ENCODE data around the gene SUN5.
"Not testable (repeated sequence)": the region's sequence is repeated elsewhere in the genome, so short reads cannot be mapped to it uniquely, and the experiment has no call there.

SUN5 gene

GRCh38 chr20:32975121-32975520, 29.1 kb downstream of the SUN5 start:
- not testable (repeated sequence) for H4K12ac ChIP-seq (ENCODE audit: low read depth, low read length); H3K79me2 ChIP-seq (ENCODE audit: control insufficient read depth, insufficient read depth, low read length, poor library complexity); DNase-seq; H3K14ac ChIP-seq (ENCODE audit: low read length); H4K8ac ChIP-seq (ENCODE audit: low read depth, low read length); H3K4ac ChIP-seq (ENCODE audit: low read depth, low read length); H3K27ac ChIP-seq (ENCODE audit: low read depth, low read length); H3K9me3 ChIP-seq (ENCODE audit: insufficient read depth, low read depth, low read length); H2BK120ac ChIP-seq (ENCODE audit: insufficient read depth, low read length, poor library complexity); H3K23ac ChIP-seq (ENCODE audit: low read length); H3K18ac ChIP-seq (ENCODE audit: low read length); H3K9ac ChIP-seq (ENCODE audit: low read length); H2BK12ac ChIP-seq (ENCODE audit: low read length); H2AFZ ChIP-seq (ENCODE audit: insufficient read depth, low read length, poor library complexity); H2AK5ac ChIP-seq (ENCODE audit: low read length); H3K4me3 ChIP-seq (ENCODE audit: low read depth, low read length); H3K36me3 ChIP-seq (ENCODE audit: control insufficient read depth in 1 of 2, insufficient read depth in 2 of 2, low read length in 2 of 2); H3K27me3 ChIP-seq (ENCODE audit: insufficient read depth, low read length); H3K4me2 ChIP-seq (ENCODE audit: low read length); H3K79me1 ChIP-seq (ENCODE audit: low read length); H2BK5ac ChIP-seq (ENCODE audit: low read depth, low read length, poor library complexity); H4K91ac ChIP-seq (ENCODE audit: low read depth, low read length)
- H3K4me1 ChIP-seq (ENCODE audit: control insufficient read depth in 1 of 2, insufficient read depth in 2 of 2, low read length in 2 of 2) = peaks cover 3 to 14% of the 10 kb centered on the region in 2 experiments
- no CpG with 5 or more reads among the region's 4 CpGs for WGBS (ENCODE audit: extremely low coverage, insufficient coverage, insufficient read length)

GRCh38 chr20:32974204-32975064, 29.8 kb downstream of the SUN5 start:
- H3K4me2 ChIP-seq (ENCODE audit: low read length); H2AK5ac ChIP-seq (ENCODE audit: low read length); H3K14ac ChIP-seq (ENCODE audit: low read length); H3K4ac ChIP-seq (ENCODE audit: low read depth, low read length); H2BK12ac ChIP-seq (ENCODE audit: low read length); H3K79me1 ChIP-seq (ENCODE audit: low read length); H3K79me2 ChIP-seq (ENCODE audit: control insufficient read depth, insufficient read depth, low read length, poor library complexity); H2BK5ac ChIP-seq (ENCODE audit: low read depth, low read length, poor library complexity); H3K27me3 ChIP-seq (ENCODE audit: insufficient read depth, low read length); DNase-seq; H3K36me3 ChIP-seq (ENCODE audit: control insufficient read depth in 1 of 2, insufficient read depth in 2 of 2, low read length in 2 of 2); H3K9me3 ChIP-seq (ENCODE audit: insufficient read depth, low read depth, low read length); H4K12ac ChIP-seq (ENCODE audit: low read depth, low read length); H3K9ac ChIP-seq (ENCODE audit: low read length); H2AFZ ChIP-seq (ENCODE audit: insufficient read depth, low read length, poor library complexity); H2BK120ac ChIP-seq (ENCODE audit: insufficient read depth, low read length, poor library complexity); H3K27ac ChIP-seq (ENCODE audit: low read depth, low read length); H4K8ac ChIP-seq (ENCODE audit: low read depth, low read length); H3K18ac ChIP-seq (ENCODE audit: low read length); H4K91ac ChIP-seq (ENCODE audit: low read depth, low read length); H3K4me3 ChIP-seq (ENCODE audit: low read depth, low read length): not testable (repeated sequence)
- no CpG with 5 or more reads among the region's 9 CpGs for WGBS (ENCODE audit: extremely low coverage, insufficient coverage, insufficient read length)
- peaks cover 3 to 14% of the 10 kb centered on the region in 2 experiments for H3K4me1 ChIP-seq (ENCODE audit: control insufficient read depth in 1 of 2, insufficient read depth in 2 of 2, low read length in 2 of 2)
- H3K23ac ChIP-seq (ENCODE audit: low read length) = peak overlapping the region; percentile 31

- H3K23ac ChIP-seq (ENCODE audit: low read length) = no peak overlapping the region
- WGBS (ENCODE audit: extremely low coverage, insufficient coverage, insufficient read length) = no CpG with 5 or more reads among the region's 10 CpGs
- no peak overlapping the region for H4K12ac ChIP-seq (ENCODE audit: low read depth, low read length)
Observed at GRCh38 chr20:32973077-32973717, 31.0 kb downstream of the SUN5 start.

GRCh38 chr20:32972181-32973076, 31.8 kb downstream of the SUN5 start:
- H3K4me3 ChIP-seq (ENCODE audit: low read depth, low read length) = peak overlapping the region; percentile 55
- no peak overlapping the region for H4K12ac ChIP-seq (ENCODE audit: low read depth, low read length)
- H3K18ac ChIP-seq (ENCODE audit: low read length) = no peak overlapping the region
- peaks cover 4% of the 10 kb centered on the region for H3K9me3 ChIP-seq (ENCODE audit: insufficient read depth, low read depth, low read length)
- H3K4me2 ChIP-seq (ENCODE audit: low read length) = no peak overlapping the region
- no peak overlapping the region for H2BK120ac ChIP-seq (ENCODE audit: insufficient read depth, low read length, poor library complexity)
- no peak overlapping the region for H2BK12ac ChIP-seq (ENCODE audit: low read length)
- no peak overlapping the region for H3K14ac ChIP-seq (ENCODE audit: low read length)
- no peak overlapping the region for H2AFZ ChIP-seq (ENCODE audit: insufficient read depth, low read length, poor library complexity)
- WGBS (ENCODE audit: extremely low coverage, insufficient coverage, insufficient read length) = no CpG with 5 or more reads among the region's 13 CpGs
- H3K9ac ChIP-seq (ENCODE audit: low read length) = no peak overlapping the region
- H4K8ac ChIP-seq (ENCODE audit: low read depth, low read length) = no peak overlapping the region
- DNase-seq = peak in 1 of 2 donors; percentile 18
- no peak overlapping the region for H2AK5ac ChIP-seq (ENCODE audit: low read length)
- H3K27me3 ChIP-seq (ENCODE audit: insufficient read depth, low read length) = no peaks in the 10 kb centered on the region
- H2BK5ac ChIP-seq (ENCODE audit: low read depth, low read length, poor library complexity) = no peak overlapping the region
- H3K4me1 ChIP-seq (ENCODE audit: control insufficient read depth in 1 of 2, insufficient read depth in 2 of 2, low read length in 2 of 2) = peaks cover 3 to 11% of the 10 kb centered on the region in 2 experiments
- H3K4ac ChIP-seq (ENCODE audit: low read depth, low read length) = no peak overlapping the region
- no peak overlapping the region for H3K23ac ChIP-seq (ENCODE audit: low read length)
- H3K36me3 ChIP-seq (ENCODE audit: control insufficient read depth in 1 of 2, insufficient read depth in 2 of 2, low read length in 2 of 2) = no peaks in the 10 kb centered on the region
- H4K91ac ChIP-seq (ENCODE audit: low read depth, low read length) = no peak overlapping the region
- no peak overlapping the region for H3K27ac ChIP-seq (ENCODE audit: low read depth, low read length)
- no peaks in the 10 kb centered on the region for H3K79me2 ChIP-seq (ENCODE audit: control insufficient read depth, insufficient read depth, low read length, poor library complexity)
- H3K79me1 ChIP-seq (ENCODE audit: low read length) = no peaks in the 10 kb centered on the region

More at GRCh38 chr20:32973077-32973717, 31.0 kb downstream of the SUN5 start:
- no peak overlapping the region for H3K9ac ChIP-seq (ENCODE audit: low read length)
- no peak overlapping the region for H3K18ac ChIP-seq (ENCODE audit: low read length)
- H4K91ac ChIP-seq (ENCODE audit: low read depth, low read length) = no peak overlapping the region
- no peak overlapping the region for H3K4ac ChIP-seq (ENCODE audit: low read depth, low read length)
- no peak overlapping the region for H2BK120ac ChIP-seq (ENCODE audit: insufficient read depth, low read length, poor library complexity)
- H3K9me3 ChIP-seq (ENCODE audit: insufficient read depth, low read depth, low read length) = peaks cover 8% of the 10 kb centered on the region
- no peaks in the 10 kb centered on the region for H3K27me3 ChIP-seq (ENCODE audit: insufficient read depth, low read length)
- H3K79me2 ChIP-seq (ENCODE audit: control insufficient read depth, insufficient read depth, low read length, poor library complexity) = no peaks in the 10 kb centered on the region
- H4K8ac ChIP-seq (ENCODE audit: low read depth, low read length) = no peak overlapping the region
- H3K79me1 ChIP-seq (ENCODE audit: low read length) = no peaks in the 10 kb centered on the region
- H2AFZ ChIP-seq (ENCODE audit: insufficient read depth, low read length, poor library complexity) = no peak overlapping the region
- peak overlapping the region; percentile 55 for H3K4me3 ChIP-seq (ENCODE audit: low read depth, low read length)
- H3K36me3 ChIP-seq (ENCODE audit: control insufficient read depth in 1 of 2, insufficient read depth in 2 of 2, low read length in 2 of 2) = no peaks in the 10 kb centered on the region
- no peak overlapping the region for H2BK5ac ChIP-seq (ENCODE audit: low read depth, low read length, poor library complexity)
- H2AK5ac ChIP-seq (ENCODE audit: low read length) = no peak overlapping the region
- H3K4me2 ChIP-seq (ENCODE audit: low read length) = no peak overlapping the region
- H2BK12ac ChIP-seq (ENCODE audit: low read length) = no peak overlapping the region
- H3K14ac ChIP-seq (ENCODE audit: low read length) = no peak overlapping the region
- DNase-seq = no peak
- H3K27ac ChIP-seq (ENCODE audit: low read depth, low read length) = no peak overlapping the region
- H3K4me1 ChIP-seq (ENCODE audit: control insufficient read depth in 1 of 2, insufficient read depth in 2 of 2, low read length in 2 of 2) = peaks cover 3 to 14% of the 10 kb centered on the region in 2 experiments

All from trophoblast cell (in vitro differentiated cells and primary cell).